ENCODE data around the gene NMUR1.

DNA sequence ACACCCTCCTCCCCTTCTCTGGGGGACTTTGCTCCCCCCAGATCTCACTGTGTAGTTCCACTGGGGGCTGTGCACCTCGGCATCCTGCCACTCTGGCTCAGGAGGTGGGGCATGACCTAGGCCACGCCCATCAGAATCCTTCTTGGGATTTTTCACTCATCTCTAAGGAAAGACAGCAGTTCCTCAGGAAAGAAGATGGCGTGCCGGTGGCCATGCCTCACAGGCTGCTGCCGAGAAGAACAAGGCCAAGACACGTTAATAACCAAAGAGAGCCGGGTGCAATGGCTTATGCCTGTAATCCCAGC is 3.2 kb downstream of the NMUR1 start:
- TF ChIP-seq, protein P1, sequence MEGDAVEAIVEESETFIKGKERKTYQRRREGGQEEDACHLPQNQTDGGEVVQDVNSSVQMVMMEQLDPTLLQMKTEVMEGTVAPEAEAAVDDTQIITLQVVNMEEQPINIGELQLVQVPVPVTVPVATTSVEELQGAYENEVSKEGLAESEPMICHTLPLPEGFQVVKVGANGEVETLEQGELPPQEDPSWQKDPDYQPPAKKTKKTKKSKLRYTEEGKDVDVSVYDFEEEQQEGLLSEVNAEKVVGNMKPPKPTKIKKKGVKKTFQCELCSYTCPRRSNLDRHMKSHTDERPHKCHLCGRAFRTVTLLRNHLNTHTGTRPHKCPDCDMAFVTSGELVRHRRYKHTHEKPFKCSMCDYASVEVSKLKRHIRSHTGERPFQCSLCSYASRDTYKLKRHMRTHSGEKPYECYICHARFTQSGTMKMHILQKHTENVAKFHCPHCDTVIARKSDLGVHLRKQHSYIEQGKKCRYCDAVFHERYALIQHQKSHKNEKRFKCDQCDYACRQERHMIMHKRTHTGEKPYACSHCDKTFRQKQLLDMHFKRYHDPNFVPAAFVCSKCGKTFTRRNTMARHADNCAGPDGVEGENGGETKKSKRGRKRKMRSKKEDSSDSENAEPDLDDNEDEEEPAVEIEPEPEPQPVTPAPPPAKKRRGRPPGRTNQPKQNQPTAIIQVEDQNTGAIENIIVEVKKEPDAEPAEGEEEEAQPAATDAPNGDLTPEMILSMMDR (conservative IDR thresholded peaks at IDR 0.05; ENCODE audit: low read length): no peak
- no peak for TF ChIP-seq EZH2phosphoT487 (IDR thresholded peaks at IDR 0.05; ENCODE audit: borderline replicate concordance, low read depth, low read length)
